Endothelial cell of umbilical vein (primary cell): Measurements from ENCODE around the gene RAPGEF6. TPM values are rescaled to one million over a fixed set of nuclear protein-coding genes. Genes with fewer than 3 reads are reported as not detected.

Experiments
- BruUV-seq: library from RNA; stranded (reverse); fragments of 400-500 nt; replicated peaks from 2 replicates; lab custom pipeline; 2021; lab: Mats Ljungman, UMichigan
- CTCF ChIA-PET: fragments of 300-600, 350-600 bp; sonication (Branson Sonifier 250); formaldehyde crosslinking; loops from one replicate; lab custom pipeline; 2021; ENCODE audit warnings: antibody characterized with exemption, inconsistent platforms; lab: Charles Lee
- POLR2A ChIA-PET: fragments of 300-600, 350-600 bp; sonication (Branson Sonifier 250); formaldehyde crosslinking; loops from one replicate; lab custom pipeline; 2021; ENCODE audit warnings: antibody characterized with exemption, inconsistent platforms; lab: Charles Lee
- DNase-seq: peaks from one replicate; pipeline ENCODE4 v3.0.0-alpha.2; 2011; ENCODE audit warnings: low read depth, low spot score
- FAIRE-seq: peaks from 2 replicates; lab custom pipeline; 2011; peaks lifted over from hg19 to GRCh38; lab: Jason Lieb, UNC
- H2AFZ ChIP-seq: 2 replicates; pipeline ENCODE4 v1.6.0; 2012; ENCODE audit warnings: low read depth, low read length, control low read depth, inconsistent platforms
- H3K27ac ChIP-seq: 2 replicates; pipeline ENCODE4 v1.5.1; 2011; ENCODE audit warnings: low read depth, mild to moderate bottlenecking, control low read depth, low read length, moderate library complexity; ENCODE audit not compliant: insufficient read depth
- H3K27me3 ChIP-seq, 2 experiments: 2 replicates each; pipeline versions ENCODE4 v1.6.0 to v1.6.1; 2011; ENCODE audit warnings: low read length in 2 of 2, mixed read lengths in 1 of 2; ENCODE audit not compliant: control insufficient read depth in 2 of 2, insufficient read depth in 2 of 2
- H3K36me3 ChIP-seq, 2 experiments: 2 replicates in 1 of 2; 3 replicates in 1 of 2; pipeline ENCODE4 v1.5.1; 2011; ENCODE audit warnings: low read length in 2 of 2, mild to moderate bottlenecking in 1 of 2, moderate library complexity in 1 of 2; ENCODE audit not compliant: control insufficient read depth in 2 of 2, insufficient read depth in 2 of 2; ENCODE audit errors: extremely low read depth in 1 of 2
- H3K4me1 ChIP-seq: 3 replicates; pipeline ENCODE4 v1.5.1; 2011; ENCODE audit warnings: mild to moderate bottlenecking, low read length; ENCODE audit not compliant: control insufficient read depth, insufficient read depth; ENCODE audit errors: extremely low read depth
- H3K4me2 ChIP-seq: 2 replicates; pipeline ENCODE4 v1.6.1; 2011; ENCODE audit warnings: low read length, control low read depth, mixed read lengths; ENCODE audit not compliant: insufficient read depth
- H3K4me3 ChIP-seq, 3 experiments: fragments of 200-600 bp in 1 of 3; sonication (generic), shearing (Covaris generic) in 1 of 3; replicated peaks in 1 of 3; 2 replicates each; pipeline ENCODE4 v1.5.1; 2011 to 2016; ENCODE audit warnings: control low read depth in 3 of 3, low read length in 3 of 3, mild to moderate bottlenecking in 2 of 3, inconsistent platforms in 1 of 3, low read depth in 1 of 3, moderate library complexity in 1 of 3; ENCODE audit not compliant: insufficient read depth in 1 of 3
- H3K79me2 ChIP-seq: 2 replicates; pipeline ENCODE4 v1.6.0; 2012; ENCODE audit warnings: low read length, inconsistent platforms; ENCODE audit not compliant: control insufficient read depth, insufficient read depth
- H3K9ac ChIP-seq: replicated peaks from 2 replicates; pipeline ENCODE3; 2011; ENCODE audit warnings: low read length, control low read depth; ENCODE audit not compliant: insufficient read depth; ENCODE audit errors: extremely low read depth
- H3K9me1 ChIP-seq: replicated peaks from 3 replicates; pipeline ENCODE4 v1.6.0; 2011; ENCODE audit warnings: mild to moderate bottlenecking, low read length; ENCODE audit not compliant: control insufficient read depth, insufficient read depth; ENCODE audit errors: extremely low read depth
- H3K9me3 ChIP-seq: replicated peaks from 2 replicates; pipeline ENCODE4 v1.5.1; 2012; ENCODE audit warnings: low read length, inconsistent platforms; ENCODE audit not compliant: control insufficient read depth, insufficient read depth
- H4K20me1 ChIP-seq: replicated peaks from 2 replicates; pipeline ENCODE3; 2011; ENCODE audit warnings: mild to moderate bottlenecking, low read length; ENCODE audit not compliant: control insufficient read depth, insufficient read depth; ENCODE audit errors: extremely low read depth
- EZH2 ChIP-seq: IDR thresholded peaks from 2 replicates; pipeline ENCODE4 v1.6.1; 2012; ENCODE audit warnings: borderline replicate concordance, low read depth, mild to moderate bottlenecking, moderate library complexity, low read length, inconsistent platforms; ENCODE audit not compliant: severe bottlenecking
- FOS ChIP-seq: IDR thresholded peaks from 2 replicates; pipeline ENCODE4 v1.6.1; 2011; ENCODE audit warnings: mild to moderate bottlenecking, low read length, moderate library complexity, borderline replicate concordance; ENCODE audit not compliant: insufficient read depth
- GATA2 ChIP-seq: IDR thresholded peaks from 2 replicates; pipeline ENCODE4 v1.7.0; 2011; ENCODE audit warnings: low read depth, mild to moderate bottlenecking, moderate library complexity, mixed read lengths, low read length; ENCODE audit not compliant: insufficient read length, insufficient read depth
- JUN ChIP-seq: IDR thresholded peaks from 2 replicates; pipeline ENCODE4 v1.6.1; 2011; ENCODE audit warnings: borderline replicate concordance, low read depth; ENCODE audit not compliant: insufficient read length, insufficient read depth
- MYC ChIP-seq: IDR thresholded peaks from one replicate; pipeline ENCODE4 v1.6.1; 2011; ENCODE audit warnings: mild to moderate bottlenecking, low read depth, low read length
- POLR2A ChIP-seq: IDR thresholded peaks from 2 replicates; pipeline ENCODE4 v1.6.1; 2012; ENCODE audit warnings: low read depth, mild to moderate bottlenecking, control low read depth, low read length
- POLR2AphosphoS5 ChIP-seq: IDR thresholded peaks from 2 replicates; pipeline ENCODE4 v1.6.1; 2012; ENCODE audit warnings: low read depth, mild to moderate bottlenecking, control low read depth, low read length, moderate library complexity; ENCODE audit not compliant: insufficient read depth
- dilution Hi-C: fragments of 300-500 bp; cut with MboI; formaldehyde crosslinking; loops from one replicate; pipeline ENCODE4 v1.15.0; 2019; ENCODE audit warnings: low sequenced_read_pairs; ENCODE audit not compliant: extremely low pct_ligation_motif_present
- intact Hi-C: fragments of 100-400 bp; cut with micrococcal nuclease; formaldehyde crosslinking; loops from one replicate; pipeline ENCODE4 v1.10.0; 2022
- polyA plus RNA-seq, 4 experiments: library from polyadenylated mRNA; depleted of rRNA in 3 of 4; stranded (reverse) in 3 of 4; unstranded in 1 of 4; fragments of >200 nt; gene quantifications; 2 replicates each; pipeline versions ENCODE4 v1.2.1 to v1.2.3, GENCODE V29; 2011 to 2012; ENCODE audit warnings: missing spikeins in 1 of 4
- total RNA-seq: library from RNA; stranded (reverse); gene quantifications from 2 replicates; pipeline ENCODE4 v1.2.3, GENCODE V29; 2021
- TF ChIP-seq, protein P1 (sequence below): IDR thresholded peaks from 2 replicates; pipeline ENCODE4 v1.6.1; 2011; ENCODE audit not compliant: insufficient read depth, insufficient read length
- TF ChIP-seq, protein P2 (sequence below), 2 donors: IDR thresholded peaks; 1 replicate in 1 of 2; 2 replicates in 1 of 2; pipeline ENCODE4 v1.5.1; 2011; ENCODE audit warnings: low read length in 2 of 2, mild to moderate bottlenecking in 2 of 2, moderate library complexity in 2 of 2, control low read depth in 1 of 2, inconsistent platforms in 1 of 2, low read depth in 1 of 2; ENCODE audit not compliant: insufficient read depth in 1 of 2; ENCODE audit errors: extremely low read depth in 1 of 2

The RAPGEF6 gene
- total and polyA plus RNA-seq, 2 donors (not counting 3 experiments of a cell fraction or from before 2014, with no cell fraction given), result 3.5 to 17.5 TPM

- H3K9me1 ChIP-seq, result no peaks in the 10 kb centered on the region
- TF ChIP-seq, protein P1, sequence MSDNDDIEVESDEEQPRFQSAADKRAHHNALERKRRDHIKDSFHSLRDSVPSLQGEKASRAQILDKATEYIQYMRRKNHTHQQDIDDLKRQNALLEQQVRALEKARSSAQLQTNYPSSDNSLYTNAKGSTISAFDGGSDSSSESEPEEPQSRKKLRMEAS, result no peak
- no peak for TF ChIP-seq POLR2A
- TF ChIP-seq MYC, result no peak
- no peak for TF ChIP-seq GATA2
- TF ChIP-seq JUN, result no peak
- H3K9ac ChIP-seq, result no peak overlapping the region
- dilution Hi-C loops, result no loop called here
- H3K27me3 ChIP-seq, result no peaks in the 10 kb centered on the region
- no TSS peak for BruUV-seq
- H2AFZ ChIP-seq, result no peak overlapping the region
- no peaks in the 10 kb centered on the region for H3K79me2 ChIP-seq
- H3K4me1 ChIP-seq, result no peaks in the 10 kb centered on the region
- intact Hi-C loops, result loop anchor here (1.0 to 5.0 kb wide), 4 partner anchors 252 to 1516 kb away; no protein-coding TSS in a partner anchor
- DNase-seq (no peak), FAIRE-seq (no peak)
- H3K36me3 ChIP-seq, result peaks cover 0 to 3% of the 10 kb centered on the region in 2 experiments
- H3K4me2 ChIP-seq, result no peak overlapping the region
- CTCF ChIA-PET, result interaction anchor here (2.5 to 3.1 kb wide), 2 partner anchors 35 to 546 kb away, joined by 6 to 18 read pairs; no protein-coding TSS in a partner anchor
- no peaks in the 10 kb centered on the region for H3K9me3 ChIP-seq
- H3K27ac ChIP-seq, result no peak overlapping the region
- no peak overlapping the region for H3K4me3 ChIP-seq
- H4K20me1 ChIP-seq, result no peaks in the 10 kb centered on the region
- POLR2A ChIA-PET, result interaction anchor here (0.7 kb wide), 1 partner anchor 189 kb away, joined by 3 read pairs; no protein-coding TSS in a partner anchor
Measured at GRCh38 chr5:131416729-131417128, 218.3 kb downstream of the RAPGEF6 start.

DNA sequence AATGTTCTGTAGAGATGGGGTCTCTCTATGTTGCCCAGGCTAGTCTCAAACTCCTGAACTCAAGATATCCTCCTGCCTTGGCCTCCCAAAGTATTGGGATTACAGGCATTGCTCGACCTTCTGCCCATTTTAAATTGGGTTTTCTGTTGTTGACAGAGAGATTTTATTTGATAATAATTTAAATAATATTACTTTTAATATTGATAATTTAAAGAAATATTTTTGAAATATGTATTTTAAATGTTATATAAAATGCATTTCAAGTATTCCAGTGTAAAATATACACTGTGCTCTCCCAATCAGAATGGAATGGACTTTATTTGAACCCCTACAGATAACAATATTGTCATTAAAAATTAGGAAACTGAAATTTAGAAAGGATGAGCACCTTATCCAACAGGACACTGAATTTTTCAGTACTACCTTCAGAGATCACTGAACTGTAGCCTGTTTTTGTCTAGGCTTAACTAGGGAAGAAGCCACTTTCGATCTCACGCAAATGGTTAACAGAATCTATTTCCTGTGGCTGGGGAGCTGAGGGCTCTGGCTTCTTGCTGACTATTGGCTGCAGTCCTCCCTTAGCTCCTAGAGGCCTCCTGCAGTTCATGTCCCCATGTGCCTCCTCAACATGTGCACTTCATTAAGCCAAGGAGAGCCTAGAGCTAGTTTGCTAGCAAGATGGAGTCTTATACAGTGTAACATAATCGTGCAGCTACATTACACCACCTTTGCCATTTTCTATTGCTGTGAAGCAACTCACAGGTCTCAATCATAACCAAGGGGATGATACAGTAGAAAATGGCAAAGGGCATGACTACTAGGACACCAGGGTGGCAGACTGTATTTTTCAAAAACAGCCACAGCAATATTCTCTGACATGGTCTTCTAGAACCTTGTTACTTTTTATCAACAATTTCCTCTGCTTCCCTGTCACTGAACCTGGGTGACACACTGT, 221.1 kb downstream of the RAPGEF6 start:
- Histone ChIP-seq H4K20me1 (no peaks in the 10 kb centered on the region), H3K27ac (no peak overlapping the region), H3K4me1 (no peaks in the 10 kb centered on the region), H3K9me1 (no peaks in the 10 kb centered on the region), H3K9me3 (no peaks in the 10 kb centered on the region), H3K9ac (no peak overlapping the region), H3K4me3 (no peak overlapping the region), H2AFZ (no peak overlapping the region), H3K4me2 (no peak overlapping the region), H3K27me3 (no peaks in the 10 kb centered on the region), H3K36me3 (no peaks in the 10 kb centered on the region), H3K79me2 (no peaks in the 10 kb centered on the region)
- DNase-seq (no peak), FAIRE-seq (no peak)
- dilution Hi-C loops, result no loop called here
- BruUV-seq, result no TSS peak
- POLR2A ChIA-PET, result no interaction called here
- CTCF ChIA-PET, result interaction anchor here (1.7 to 3.1 kb wide), 3 partner anchors 32 to 1514 kb away, joined by 6 to 18 read pairs (median 6); no protein-coding TSS in a partner anchor
- intact Hi-C loops, result no loop called here
- TF ChIP-seq FOS (no peak), GATA2 (no peak), POLR2AphosphoS5 (no peak), JUN (no peak), POLR2A (no peak), MYC (no peak), EZH2 (no peak)
- TF ChIP-seq, protein P2, sequence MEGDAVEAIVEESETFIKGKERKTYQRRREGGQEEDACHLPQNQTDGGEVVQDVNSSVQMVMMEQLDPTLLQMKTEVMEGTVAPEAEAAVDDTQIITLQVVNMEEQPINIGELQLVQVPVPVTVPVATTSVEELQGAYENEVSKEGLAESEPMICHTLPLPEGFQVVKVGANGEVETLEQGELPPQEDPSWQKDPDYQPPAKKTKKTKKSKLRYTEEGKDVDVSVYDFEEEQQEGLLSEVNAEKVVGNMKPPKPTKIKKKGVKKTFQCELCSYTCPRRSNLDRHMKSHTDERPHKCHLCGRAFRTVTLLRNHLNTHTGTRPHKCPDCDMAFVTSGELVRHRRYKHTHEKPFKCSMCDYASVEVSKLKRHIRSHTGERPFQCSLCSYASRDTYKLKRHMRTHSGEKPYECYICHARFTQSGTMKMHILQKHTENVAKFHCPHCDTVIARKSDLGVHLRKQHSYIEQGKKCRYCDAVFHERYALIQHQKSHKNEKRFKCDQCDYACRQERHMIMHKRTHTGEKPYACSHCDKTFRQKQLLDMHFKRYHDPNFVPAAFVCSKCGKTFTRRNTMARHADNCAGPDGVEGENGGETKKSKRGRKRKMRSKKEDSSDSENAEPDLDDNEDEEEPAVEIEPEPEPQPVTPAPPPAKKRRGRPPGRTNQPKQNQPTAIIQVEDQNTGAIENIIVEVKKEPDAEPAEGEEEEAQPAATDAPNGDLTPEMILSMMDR (IDR thresholded peaks at IDR 0.05; ENCODE audit: extremely low read depth in 1 of 2, insufficient read depth in 1 of 2, low read depth in 1 of 2, low read length in 2 of 2), result no peak
- TF ChIP-seq, protein P1, result no peak
